ENCODE results near the gene ADRA2B.

The ADRA2B gene

DNA sequence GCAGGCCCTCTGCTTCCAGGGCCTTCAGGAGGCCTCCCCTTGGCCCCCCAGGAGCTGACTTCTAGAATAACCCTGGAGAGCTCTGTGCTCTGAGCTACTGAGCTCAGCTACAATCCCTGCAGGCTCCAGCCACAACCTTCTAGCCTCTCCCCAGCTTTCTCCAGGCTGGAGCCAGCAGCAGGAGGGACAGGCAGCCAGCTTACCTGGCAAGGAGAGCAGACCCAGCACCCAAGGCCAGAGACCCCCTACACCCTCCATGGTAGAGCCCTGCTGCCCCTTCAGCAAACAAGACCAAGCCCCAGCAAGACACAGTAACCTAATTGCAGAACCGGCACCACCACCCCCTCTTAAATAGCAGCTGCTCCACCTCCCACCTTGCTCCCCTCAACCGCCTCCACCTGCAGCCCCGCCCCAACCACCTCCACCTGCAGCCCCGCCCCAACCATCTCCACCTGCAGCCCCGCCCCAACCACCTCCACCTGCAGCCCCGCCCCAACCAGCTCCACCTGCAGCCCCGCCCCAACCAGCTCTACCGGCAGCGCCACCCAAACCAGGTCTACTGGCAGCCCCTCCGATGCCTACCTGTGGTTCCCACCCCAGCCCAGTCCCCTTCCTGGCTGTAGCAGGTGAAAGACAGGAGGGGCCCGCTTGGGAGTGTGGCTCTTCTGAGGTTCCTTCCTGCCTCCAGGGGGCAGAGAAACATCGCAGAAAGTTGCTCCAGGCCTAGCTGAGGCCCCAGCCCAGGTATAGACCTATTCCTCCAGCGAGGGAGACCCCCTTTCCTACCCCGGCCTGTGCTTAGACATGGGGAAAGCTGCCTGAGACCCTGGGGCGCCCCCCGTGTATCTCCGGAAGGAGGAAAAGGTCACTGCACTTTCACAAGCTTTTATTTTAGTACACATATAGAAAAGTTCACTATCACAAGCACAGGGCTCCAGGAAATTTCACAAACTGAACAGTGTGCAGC is 22.1 kb upstream of the ADRA2B start, which contains the start of gene ASTL:
ASTL (minus strand) TSS at position 324 of the 967 bp plus-strand sequence; CDS start at position 258, 66 bp downstream.
- peak in 1 of 2 donors; percentile 52 for DNase-seq (ENCODE audit: low read depth in 2 of 2)

DNA sequence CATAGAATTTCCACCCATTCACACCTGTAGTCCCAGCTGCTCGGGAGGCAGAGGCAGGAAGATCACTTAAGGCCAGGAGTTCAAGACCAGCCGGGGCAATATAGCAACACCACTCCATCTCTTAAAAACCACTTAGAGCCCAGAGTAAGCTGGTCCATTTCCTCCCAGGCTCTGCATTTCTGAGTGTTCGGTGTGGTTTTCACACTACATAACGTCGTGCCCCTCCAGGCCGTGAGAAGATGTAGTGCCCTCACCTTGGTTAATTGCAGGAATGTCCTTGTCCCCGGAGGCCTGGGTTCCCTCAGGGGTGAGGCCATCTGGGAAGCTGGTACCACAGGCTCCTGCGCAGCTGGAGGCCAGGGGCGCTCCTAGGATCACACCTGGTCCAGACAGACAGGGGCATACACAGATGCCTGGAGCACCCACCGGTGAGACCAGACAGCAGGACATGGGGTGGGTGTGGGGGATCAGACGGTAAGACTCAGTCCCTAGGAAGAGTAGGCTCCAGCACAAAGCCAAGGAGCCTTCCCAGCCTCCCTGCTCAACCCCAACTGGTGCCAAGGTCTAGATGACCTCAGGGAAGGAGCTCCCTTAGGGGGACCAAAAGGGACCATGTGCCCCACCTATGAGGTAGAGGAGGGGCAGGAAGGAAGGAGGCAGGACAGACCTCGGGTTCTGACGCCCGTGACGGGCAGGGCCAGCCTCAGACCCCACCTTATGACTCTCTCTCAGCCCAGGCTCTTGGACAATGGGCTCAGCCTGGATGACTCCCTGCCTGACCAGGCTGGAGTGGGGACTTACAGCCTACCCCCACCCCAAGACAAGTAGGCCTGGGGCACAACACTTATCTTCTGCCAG is 21.2 kb upstream of the ADRA2B start:
- no peak for DNase-seq (ENCODE audit: low read depth in 2 of 2)

DNA sequence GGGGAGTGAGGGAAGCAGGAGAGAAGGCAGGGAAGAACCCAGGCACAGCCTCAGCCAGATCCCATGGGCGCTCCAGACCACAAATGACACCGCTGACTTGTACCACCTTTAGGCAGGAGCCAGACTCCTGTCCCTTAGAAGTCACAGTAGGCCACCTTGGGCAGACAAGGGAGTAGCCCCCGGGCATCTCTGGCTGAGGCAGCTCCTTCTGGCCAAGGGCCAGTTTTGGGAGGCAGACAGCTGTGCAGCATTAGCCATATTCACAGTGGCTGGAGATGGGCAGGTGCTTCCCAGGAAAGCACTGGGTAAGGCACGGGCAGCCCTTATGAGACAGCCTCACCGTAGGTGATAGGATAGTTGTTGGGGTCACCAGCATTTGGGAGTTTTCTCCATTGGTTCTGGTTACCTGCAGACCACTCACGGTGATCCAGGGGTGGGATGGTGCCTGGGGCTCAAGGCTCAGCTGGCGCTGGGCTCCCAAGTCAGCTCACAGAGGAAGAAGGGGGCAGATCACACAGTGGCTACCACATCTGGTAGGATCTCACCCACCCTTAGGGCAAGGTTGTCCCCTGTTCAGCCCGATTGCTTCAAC is 19.9 kb upstream of the ADRA2B start:
- no peak for DNase-seq (ENCODE audit: low read depth in 2 of 2)

DNA sequence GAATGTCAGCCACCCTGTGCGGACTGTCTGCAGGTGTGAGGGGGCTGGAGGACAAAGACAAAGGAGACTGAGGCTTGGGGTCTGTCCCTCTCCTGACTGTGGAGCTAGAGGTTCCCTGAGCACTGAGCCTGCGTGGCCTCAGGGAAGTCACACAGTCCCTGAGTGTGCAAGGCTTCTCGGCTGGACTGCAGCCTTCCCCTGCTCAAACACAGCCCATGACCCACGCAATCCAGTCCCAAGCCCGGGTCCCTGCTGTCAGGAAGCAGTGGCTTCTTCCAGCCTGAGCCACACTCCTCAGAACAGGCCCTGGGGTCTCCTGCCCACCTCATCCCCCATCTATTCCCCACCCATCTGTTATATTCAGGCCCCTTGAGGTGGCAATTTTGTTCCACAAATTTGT is 19.2 kb upstream of the ADRA2B start:
- no peak for DNase-seq (ENCODE audit: low read depth in 2 of 2)

DNA sequence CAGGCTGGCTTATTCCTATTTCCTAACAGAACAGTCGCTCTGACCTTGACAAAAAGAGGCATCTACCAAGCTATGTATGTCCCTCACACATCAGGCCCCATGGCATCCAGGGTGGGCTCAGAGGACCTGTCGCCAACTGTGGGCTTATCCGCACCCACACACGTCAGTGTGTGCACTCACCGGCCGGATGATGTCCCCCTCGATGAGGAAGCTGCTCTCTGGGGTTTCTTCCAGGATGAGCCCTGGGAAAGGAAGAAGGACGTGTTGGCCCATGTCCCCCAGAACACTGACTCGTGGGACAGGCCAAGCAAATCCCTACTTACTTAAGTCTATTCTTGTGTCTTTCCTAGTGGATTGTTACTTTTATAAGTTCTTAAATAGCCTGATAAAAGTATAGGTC is 18.8 kb upstream of the ADRA2B start:
- no peak for DNase-seq (ENCODE audit: low read depth in 2 of 2)

DNA sequence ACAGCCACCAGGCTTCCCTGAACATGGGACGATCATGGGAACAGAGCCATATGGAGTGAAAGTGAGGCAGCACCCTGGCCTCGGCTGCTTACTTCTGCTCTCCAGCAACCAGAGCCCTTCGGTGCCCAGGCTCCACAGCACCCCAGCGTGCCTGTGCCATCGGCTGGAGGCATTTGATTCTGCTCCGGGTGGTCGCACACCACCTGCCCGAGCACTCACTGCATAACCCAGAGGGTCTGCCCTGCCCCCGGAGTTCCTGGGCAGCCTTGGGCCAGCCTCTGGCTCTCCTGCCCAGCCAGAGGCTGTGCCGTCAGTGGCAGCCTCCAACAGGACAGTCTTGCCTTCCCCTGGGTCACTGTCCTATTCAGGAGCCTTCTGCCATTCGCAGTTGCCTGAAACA is 18.1 kb upstream of the ADRA2B start:
- DNase-seq (ENCODE audit: low read depth in 2 of 2): no peak

DNA sequence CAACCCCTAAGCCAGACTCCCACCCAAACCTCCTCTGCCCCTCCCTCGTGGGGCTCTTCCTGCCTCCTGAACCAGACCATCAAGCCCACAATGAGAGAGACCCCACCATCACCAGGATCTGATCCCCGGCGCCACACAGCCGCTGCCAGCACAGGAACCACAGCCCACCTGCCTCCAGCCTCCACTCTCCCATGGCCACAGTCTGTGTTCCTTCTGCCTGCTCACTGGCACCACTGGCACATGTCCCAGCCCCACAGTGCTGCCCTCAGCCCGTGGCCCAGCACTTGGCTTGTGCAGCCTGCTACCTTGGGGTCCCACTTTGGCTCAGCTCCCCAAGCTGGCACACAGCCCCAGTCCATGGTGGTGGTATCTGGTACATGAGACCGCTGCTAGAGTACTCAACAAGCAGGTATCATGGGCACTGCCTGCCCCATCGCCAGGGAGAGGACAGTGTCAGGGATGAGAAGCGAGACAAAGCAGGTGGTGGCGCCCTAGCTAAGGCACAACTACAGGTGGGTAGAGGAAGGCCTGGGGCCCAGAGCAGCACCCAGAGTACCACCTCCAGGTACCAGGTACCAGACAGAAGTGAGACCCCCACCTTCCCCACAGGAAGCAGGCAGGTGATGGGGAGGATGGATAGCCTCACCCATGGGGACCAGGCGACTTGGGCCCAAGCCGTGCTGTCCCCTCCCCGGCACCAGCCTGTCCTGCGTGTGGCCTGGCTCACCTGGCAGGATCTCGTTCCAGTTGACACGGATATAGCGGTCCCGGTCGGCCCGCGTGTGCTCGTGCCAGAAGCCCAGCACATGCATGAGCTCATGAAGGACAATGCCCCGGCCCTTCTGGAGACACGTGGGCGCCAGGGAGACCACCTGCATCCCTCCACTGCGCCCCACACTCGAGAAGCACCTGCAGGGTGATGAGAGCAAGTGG is 15.7 kb upstream of the ADRA2B start:
- DNase-seq (ENCODE audit: low read depth in 2 of 2): no peak

DNA sequence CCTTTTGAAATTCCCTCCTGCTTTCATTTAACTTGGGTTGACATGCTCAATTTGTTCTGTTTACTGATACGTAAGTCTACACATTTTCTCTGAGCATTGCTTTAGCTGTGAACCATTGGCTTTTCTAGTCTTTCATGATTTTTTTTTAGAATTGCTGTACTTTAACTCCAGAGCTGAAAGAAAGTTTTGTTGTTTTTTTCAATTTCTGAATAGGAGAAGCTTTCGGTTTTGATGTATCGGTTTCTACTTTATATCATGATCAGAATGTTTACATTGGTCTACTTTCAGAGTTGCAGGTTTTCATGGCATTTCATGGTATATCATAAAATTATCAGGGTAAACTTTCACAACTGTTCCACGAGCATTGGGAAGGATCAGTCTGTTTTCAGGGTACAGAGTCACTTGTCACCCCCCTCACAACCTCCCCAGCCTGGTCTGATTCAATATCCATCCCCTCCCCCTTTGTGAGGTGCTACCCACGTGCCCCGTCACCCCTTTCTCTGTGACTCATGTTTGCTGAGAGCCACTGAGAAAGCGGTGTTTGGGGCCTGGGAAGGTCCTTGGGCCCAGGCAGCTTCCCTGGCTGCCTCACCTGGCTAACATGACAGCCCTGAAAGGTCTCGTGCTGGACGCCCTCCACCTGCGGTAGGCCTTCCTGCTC is 14.9 kb upstream of the ADRA2B start:
- DNase-seq (ENCODE audit: low read depth in 2 of 2): no peak

DNA sequence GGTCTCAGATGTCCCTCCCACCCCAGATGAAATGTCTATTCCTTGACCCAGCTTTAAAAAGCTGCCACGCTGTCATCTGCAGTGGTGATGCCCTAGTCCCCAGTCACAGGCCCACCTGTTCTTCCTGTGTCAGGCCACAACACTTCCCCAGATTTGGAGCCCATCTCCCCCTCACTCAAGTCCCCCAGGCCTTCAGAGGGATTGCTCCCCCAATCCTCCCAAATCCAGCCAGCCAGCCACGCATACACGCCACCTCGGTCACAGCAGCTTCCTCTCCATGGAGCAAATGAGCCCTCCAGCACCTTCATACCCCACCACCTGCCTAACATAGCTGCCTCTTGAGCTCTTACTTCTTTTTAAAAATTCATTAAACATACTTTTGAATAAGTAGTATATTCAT is 14.1 kb upstream of the ADRA2B start:
- no peak for DNase-seq (ENCODE audit: low read depth in 2 of 2)

DNA sequence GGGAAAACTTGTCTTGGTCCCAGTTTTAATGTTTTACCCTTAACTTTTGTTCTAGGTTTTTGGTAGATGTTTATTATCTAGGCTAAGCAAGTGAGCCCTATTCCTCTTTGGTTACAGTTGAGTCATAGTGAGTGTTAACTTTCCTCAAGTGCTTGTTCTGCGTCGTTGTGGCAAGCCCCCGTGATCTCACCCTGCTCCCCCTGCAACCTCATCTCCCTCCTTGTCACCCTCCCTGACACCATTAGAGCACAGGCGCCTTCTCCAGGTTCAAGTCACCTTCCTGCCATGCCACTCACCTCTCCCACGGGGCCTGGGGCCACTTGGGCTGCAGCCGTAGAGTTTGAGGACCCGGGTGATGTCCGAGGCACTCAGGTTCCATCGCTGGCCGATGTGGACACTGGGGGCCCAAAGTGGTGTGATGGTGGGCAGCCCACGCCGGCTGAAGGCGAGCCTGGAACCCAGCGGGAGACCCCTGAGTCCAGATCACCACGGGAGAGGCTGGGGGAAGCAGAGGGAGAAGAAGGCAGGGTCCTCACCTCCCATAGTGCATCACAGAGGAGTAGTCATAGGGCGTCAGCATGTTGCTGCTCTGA is 13.3 kb upstream of the ADRA2B start:
- DNase-seq (ENCODE audit: low read depth in 2 of 2): no peak

DNA sequence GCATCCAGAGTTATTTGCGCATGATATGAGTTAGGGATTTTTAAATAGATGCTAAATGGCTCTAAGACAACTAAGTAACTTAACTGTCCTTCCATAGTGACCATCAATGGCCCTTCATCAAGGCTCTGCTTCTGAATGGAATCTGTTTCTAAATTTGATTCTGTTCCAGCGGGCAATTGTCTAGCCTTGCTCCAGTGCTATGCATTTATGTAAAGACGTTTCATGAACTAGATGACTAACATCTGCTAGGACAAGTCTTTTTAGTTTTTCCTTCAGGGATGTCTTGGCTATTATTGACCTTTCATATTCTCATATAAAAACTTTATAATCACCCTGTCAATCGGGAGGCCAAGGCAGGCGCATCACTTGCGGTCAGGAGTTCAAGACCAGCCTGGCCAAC is 12.1 kb upstream of the ADRA2B start:
- DNase-seq (ENCODE audit: low read depth in 2 of 2): no peak

DNA sequence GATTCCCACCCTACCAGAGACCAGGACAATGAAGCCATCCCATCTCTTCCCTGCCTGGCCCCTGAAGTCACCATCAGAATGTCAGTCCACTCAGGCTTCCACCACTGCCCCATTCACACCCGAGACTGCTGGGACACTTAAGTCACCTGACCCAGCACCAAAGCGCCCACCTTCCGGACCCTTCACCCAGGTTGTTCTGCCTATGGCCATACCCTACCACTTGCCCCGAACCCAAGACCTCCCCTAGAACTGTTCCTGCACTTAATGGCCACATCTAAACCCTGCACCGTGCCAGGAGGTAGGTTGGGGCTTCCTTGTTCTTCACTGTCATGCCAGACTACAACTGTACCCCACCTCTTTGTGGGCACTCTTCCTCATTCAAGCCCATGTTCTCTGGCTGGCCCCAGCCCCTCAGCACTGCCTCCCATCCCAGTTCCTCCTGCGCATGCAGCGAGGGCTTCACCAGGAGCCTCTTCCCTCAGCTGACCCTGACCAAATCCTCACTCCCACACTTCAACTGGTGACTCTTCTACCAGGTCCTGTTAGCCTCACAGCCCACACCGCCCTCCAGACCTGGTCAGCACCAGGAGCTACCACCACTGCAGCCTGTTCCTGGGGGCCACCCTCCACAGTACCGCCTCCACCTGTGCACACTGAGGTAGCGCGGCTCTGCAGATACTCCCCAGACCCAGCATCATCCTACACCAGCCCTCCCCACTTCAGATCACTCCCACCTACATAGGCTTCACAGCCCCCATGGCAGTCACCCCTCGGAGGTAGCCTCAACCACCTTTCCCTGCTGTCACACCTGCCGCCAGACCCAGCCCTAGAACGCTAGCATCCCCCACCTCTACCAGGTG is 8.3 kb upstream of the ADRA2B start:
- DNase-seq (ENCODE audit: low read depth in 2 of 2): no peak

DNA sequence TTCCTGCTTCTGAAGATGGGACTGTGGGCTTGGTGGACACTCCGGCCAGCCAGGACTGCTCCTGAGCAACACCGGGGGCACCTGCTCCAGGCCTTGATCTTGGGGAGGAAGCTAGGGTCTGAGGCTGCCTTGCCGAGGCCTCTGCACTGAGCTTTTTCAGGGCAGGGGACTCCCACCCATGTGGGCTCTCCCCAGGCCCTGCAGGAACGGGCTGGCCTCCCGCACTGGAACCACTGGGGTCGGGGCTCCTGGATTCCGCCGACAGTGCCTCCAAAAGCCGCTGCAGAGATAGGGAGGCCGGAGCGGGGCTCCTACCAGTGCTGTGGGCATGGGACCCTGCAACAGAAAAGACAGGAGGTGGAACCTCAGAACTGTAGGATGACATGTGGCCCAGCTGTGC is 7.6 kb upstream of the ADRA2B start:
- no peak for DNase-seq (ENCODE audit: low read depth in 2 of 2)

DNA sequence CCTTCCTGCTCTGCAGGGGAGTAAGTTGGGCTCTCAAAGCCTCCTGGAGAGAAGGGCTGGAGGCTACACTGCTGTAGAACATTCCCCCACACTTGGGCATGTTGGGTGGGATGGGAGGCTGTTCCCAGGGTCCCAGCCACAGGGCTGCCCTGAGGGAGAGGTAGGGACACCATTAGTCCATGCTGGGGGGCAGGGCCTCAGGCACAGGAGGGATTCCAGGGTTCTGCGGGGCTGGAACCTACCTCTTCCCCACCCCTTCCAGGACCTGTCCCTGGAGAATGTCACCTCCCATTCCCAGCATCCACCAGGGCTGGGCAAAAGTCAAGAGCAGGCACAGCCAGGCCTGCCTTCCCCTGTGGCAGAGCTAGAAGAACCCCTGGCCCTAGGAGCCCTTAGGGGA is 6.9 kb upstream of the ADRA2B start:
- no peak for DNase-seq (ENCODE audit: low read depth in 2 of 2)

DNA sequence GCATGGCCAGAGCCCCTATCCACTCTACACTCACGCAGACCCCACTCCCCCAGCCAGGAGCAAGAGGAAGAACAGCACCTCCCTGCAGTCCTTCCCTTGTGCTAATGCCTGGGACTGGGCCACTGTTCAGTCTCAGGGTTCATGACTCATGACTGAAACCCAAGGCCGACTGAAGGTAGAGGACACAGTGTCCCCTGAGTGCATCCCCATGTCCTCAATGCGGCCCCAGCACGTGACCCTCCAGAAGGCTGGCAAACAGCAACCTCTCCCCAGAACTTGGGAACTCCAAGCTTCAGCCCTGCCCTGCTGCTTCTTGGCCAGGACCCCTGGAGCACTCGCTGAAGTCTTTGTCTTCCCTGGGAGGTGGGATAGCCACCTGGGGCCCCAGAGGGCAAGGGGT is 6.0 kb upstream of the ADRA2B start:
- DNase-seq (ENCODE audit: low read depth in 2 of 2): no peak

DNA sequence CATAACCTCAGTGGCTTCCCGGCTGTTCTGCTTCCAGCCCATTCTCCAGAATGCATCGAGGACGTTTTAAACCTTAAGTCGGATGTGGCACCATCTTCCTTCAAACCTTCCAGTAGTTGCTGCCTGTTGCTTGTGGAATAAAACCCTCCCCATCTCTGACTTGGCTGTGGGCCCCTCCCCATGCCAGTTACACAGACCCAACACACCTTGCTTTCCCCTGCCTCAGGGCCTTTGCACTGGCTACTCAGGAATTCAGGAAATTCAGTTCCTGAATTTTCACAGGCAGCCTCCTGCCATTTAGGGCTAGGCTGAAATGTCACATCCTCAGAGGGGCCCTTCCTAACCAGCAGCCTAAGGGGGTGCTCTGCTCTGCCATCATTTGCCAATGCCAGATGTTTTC is 5.0 kb upstream of the ADRA2B start:
- DNase-seq (ENCODE audit: low read depth in 2 of 2): no peak

DNA sequence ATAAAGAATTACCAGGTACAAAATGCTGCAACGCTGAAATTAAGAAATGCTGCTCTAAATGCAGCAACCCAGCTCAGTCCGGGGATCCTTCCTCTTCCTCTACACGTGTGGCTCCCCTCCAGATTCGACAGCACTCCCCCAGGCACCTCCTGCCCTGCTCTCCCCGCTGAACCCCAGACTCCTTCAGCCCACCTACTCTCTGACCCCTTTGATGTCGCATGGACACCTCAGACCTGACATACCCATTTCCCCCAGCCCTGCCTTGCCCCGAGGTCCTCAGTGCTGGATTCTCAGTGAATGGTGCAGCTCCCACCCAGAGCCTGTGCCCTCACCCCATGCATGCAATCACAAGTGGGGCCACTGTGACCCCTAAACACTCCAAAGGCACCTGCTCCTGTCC is 4.6 kb upstream of the ADRA2B start:
- no peak for DNase-seq (ENCODE audit: low read depth in 2 of 2)

DNA sequence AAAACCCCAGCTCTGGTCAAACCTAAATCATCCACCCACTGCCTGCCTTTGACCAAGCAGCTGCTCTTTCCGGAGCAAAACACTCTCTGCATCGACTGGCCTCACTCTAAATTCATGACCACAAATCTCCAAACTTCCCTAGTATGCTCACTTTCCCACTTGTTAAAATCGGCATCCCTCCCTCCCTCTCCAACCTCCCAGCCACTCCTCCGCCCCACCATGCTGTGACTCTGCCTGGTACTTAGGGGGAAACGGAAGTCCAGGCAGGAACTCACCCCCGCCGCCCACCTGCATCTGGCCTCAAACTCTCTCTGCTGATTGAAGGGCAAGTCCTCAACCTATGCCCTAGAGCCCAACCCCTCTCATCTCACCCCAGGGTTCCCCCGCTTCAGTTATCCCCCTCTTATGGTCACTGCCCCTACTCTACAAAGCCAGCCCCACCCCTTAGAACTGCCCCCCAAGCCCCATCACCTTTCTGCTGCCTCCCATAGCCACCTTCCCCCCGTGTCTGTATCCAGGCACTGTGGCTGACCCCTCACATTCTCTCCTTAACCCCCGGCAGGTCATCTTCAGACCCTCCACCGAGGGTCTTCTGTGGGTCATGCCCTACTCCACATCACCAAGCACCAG is 3.8 kb upstream of the ADRA2B start:
- no peak for DNase-seq (ENCODE audit: low read depth in 2 of 2)

DNA sequence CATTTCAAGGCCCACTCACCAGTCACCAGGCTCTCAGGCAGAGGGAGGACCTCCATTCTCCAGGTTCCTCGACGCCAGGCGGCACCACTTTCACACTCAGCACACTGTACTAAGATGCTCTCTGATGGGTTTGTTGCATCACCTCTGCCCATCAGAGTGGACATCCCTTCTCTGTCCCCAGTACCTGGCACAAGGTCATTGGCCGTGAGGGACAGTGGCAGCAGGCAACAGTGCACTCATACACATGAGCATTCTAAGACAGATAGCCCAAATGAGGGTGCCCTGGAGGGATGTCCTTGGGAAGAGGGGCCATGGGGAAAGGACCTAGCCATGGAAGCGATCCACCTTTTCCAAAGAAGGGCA is 3.0 kb upstream of the ADRA2B start:
- DNase-seq (ENCODE audit: low read depth in 2 of 2): no peak

Measured in activated CD4-positive, alpha-beta T cell treated with anti-CD3 and anti-CD28 coated beads for 24 hours (primary cell).